Progenitor cell of endocrine pancreas (in vitro differentiated cells): ENCODE data around the gene C19orf25. TPM values are rescaled to one million over a fixed set of nuclear protein-coding genes. Genes with fewer than 3 reads are reported as not detected.

Experiments
- DNase-seq: peaks from one replicate; pipeline ENCODE4 v3.0.0; 2021; ENCODE audit warnings: low spot score; ENCODE audit not compliant: unreplicated experiment
- H3K27ac Mint-ChIP-seq: 2 replicates; pipeline ENCODE4 v1.8.0; 2021; ENCODE audit warnings: mild to moderate bottlenecking, moderate library complexity, mixed read lengths
- H3K27me3 Mint-ChIP-seq: 2 replicates; pipeline ENCODE4 v1.8.0; 2021; ENCODE audit warnings: mixed read lengths
- H3K36me3 Mint-ChIP-seq: 2 replicates; pipeline ENCODE4 v1.8.0; 2022; ENCODE audit warnings: mixed read lengths; ENCODE audit not compliant: insufficient read depth
- H3K4me1 Mint-ChIP-seq: 2 replicates; pipeline ENCODE4 v1.8.0; 2021; ENCODE audit warnings: low read depth, mixed read lengths
- H3K4me3 Mint-ChIP-seq: 2 replicates; pipeline ENCODE4 v1.8.0; 2021; ENCODE audit warnings: low read depth, mild to moderate bottlenecking, moderate library complexity, mixed read lengths
- H3K9me3 Mint-ChIP-seq: 2 replicates; pipeline ENCODE4 v1.8.0; 2021; ENCODE audit warnings: low read depth, mixed read lengths
- CTCF ChIP-seq: fragments of 200-600 bp; sonication (generic); IDR thresholded peaks from one replicate; pipeline ENCODE4 v1.5.0; 2021; ENCODE audit warnings: antibody characterized with exemption, mild to moderate bottlenecking; ENCODE audit not compliant: unreplicated experiment
- total RNA-seq: library from RNA; stranded (reverse); gene quantifications from 2 replicates; pipeline ENCODE4 v1.2.1, GENCODE V29; 2021

Gene C19orf25
- total RNA-seq, 1 donor from 2014 or later: 31.3 TPM

GRCh38 chr19:1455336-1456120 is 23.5 kb downstream of the C19orf25 start:
- H3K27ac Mint-ChIP-seq: no peak overlapping the region
- H3K27me3 Mint-ChIP-seq: peaks cover 45% of the 10 kb centered on the region
- H3K4me3 Mint-ChIP-seq: no peak overlapping the region

GRCh38 chr19:1455002-1455335 is 24.0 kb downstream of the C19orf25 start:
- Mint-ChIP-seq H3K4me1 (no peaks in the 10 kb centered on the region), H3K27ac (no peak overlapping the region), H3K36me3 (peaks cover 2% of the 10 kb centered on the region), H3K4me3 (no peak overlapping the region), H3K27me3 (peaks cover 48% of the 10 kb centered on the region), H3K9me3 (no peaks in the 10 kb centered on the region)
- no peak for TF ChIP-seq CTCF
- DNase-seq: no peak

More at GRCh38 chr19:1455336-1456120, 23.5 kb downstream of the C19orf25 start:
- Mint-ChIP-seq H3K4me1 (no peaks in the 10 kb centered on the region), H3K9me3 (no peaks in the 10 kb centered on the region), H3K36me3 (peaks cover 2% of the 10 kb centered on the region)
- TF ChIP-seq CTCF: no peak
- no peak for DNase-seq

GRCh38 chr19:1453525-1454364 is 25.3 kb downstream of the C19orf25 start:
- TF ChIP-seq CTCF: no peak
- DNase-seq: no peak
- H3K36me3 Mint-ChIP-seq: no peaks in the 10 kb centered on the region
- H3K9me3 Mint-ChIP-seq: no peaks in the 10 kb centered on the region
- no peak overlapping the region for H3K27ac Mint-ChIP-seq
- H3K4me3 Mint-ChIP-seq: no peak overlapping the region
- H3K4me1 Mint-ChIP-seq: no peaks in the 10 kb centered on the region
- peaks cover 45% of the 10 kb centered on the region for H3K27me3 Mint-ChIP-seq

- no peak for TF ChIP-seq CTCF
- H3K27ac Mint-ChIP-seq: no peak overlapping the region
- no peaks in the 10 kb centered on the region for H3K4me1 Mint-ChIP-seq
- DNase-seq: no peak
- H3K4me3 Mint-ChIP-seq: no peak overlapping the region
- H3K9me3 Mint-ChIP-seq: no peaks in the 10 kb centered on the region
- H3K27me3 Mint-ChIP-seq: peaks cover 46% of the 10 kb centered on the region
- H3K36me3 Mint-ChIP-seq: no peaks in the 10 kb centered on the region
Observed at GRCh38 chr19:1452802-1453524, 26.1 kb downstream of the C19orf25 start.
